ENCODE data around the gene PCDHA1.
"Not testable (repeated sequence)": the region's sequence is repeated elsewhere in the genome, so short reads cannot be mapped to it uniquely, and the experiment has no call there.

DNA sequence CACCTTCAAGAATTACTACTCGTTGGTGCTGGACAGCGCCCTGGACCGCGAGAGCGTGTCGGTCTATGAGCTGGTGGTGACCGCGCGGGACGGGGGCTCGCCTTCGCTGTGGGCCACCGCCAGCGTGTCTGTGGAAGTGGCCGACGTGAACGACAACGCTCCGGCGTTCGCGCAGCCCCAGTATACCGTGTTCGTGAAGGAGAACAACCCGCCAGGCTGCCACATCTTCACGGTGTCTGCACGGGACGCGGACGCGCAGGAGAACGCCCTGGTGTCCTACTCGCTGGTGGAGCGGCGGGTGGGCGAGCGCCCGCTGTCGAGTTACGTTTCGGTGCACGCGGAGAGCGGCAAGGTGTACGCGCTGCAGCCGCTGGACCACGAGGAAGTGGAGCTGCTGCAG, 37.0 kb downstream of the PCDHA1 start:
- TF ChIP-seq, protein P1, sequence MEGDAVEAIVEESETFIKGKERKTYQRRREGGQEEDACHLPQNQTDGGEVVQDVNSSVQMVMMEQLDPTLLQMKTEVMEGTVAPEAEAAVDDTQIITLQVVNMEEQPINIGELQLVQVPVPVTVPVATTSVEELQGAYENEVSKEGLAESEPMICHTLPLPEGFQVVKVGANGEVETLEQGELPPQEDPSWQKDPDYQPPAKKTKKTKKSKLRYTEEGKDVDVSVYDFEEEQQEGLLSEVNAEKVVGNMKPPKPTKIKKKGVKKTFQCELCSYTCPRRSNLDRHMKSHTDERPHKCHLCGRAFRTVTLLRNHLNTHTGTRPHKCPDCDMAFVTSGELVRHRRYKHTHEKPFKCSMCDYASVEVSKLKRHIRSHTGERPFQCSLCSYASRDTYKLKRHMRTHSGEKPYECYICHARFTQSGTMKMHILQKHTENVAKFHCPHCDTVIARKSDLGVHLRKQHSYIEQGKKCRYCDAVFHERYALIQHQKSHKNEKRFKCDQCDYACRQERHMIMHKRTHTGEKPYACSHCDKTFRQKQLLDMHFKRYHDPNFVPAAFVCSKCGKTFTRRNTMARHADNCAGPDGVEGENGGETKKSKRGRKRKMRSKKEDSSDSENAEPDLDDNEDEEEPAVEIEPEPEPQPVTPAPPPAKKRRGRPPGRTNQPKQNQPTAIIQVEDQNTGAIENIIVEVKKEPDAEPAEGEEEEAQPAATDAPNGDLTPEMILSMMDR (IDR thresholded peaks at IDR 0.05) = not testable (repeated sequence)
- not testable (repeated sequence) for TF ChIP-seq POLR2AphosphoS5 (IDR thresholded peaks at IDR 0.05; ENCODE audit: low read depth, low read length)
